Left kidney (tissue), 8 donors: ENCODE measurements around the gene POMGNT2. TPM values are rescaled to one million over a fixed set of nuclear protein-coding genes. Genes with fewer than 3 reads are reported as not detected.

Experiments
- DNase-seq: peaks from one replicate; pipeline ENCODE4 v3.0.0-alpha.2; 2013
- long read RNA-seq, 8 donors: transcript quantifications; one replicate each; lab custom pipeline, GENCODE V29; 2026
- polyA plus RNA-seq: library from polyadenylated mRNA; unstranded; fragments of 120-200 nt; gene quantifications from one replicate; pipeline ENCODE4 v1.2.1, GENCODE V29; 2013; ENCODE audit not compliant: insufficient read length

The POMGNT2 gene
- polyA plus RNA-seq = 19.0 TPM
- long read RNA-seq, donor 1, transcript POMGNT2-201 (2 exons, 2,544 nt) = major isoform, 13 of 13 reads
- long read RNA-seq, donor 1, partial matches to known transcripts = 0 of 13 reads
- long read RNA-seq, donor 1, other reads (novel, unspliced or antisense) = 0 of 13 reads
- long read RNA-seq, donor 2, transcript POMGNT2-201 (2 exons, 2,544 nt) = major isoform, 8 of 8 reads
- long read RNA-seq, donor 2, partial matches to known transcripts = 0 of 8 reads
- long read RNA-seq, donor 2, other reads (novel, unspliced or antisense) = 0 of 8 reads
- long read RNA-seq, donor 3, partial matches to known transcripts = 0 of 3 reads
- long read RNA-seq, donor 3, other reads (novel, unspliced or antisense) = 0 of 3 reads
- long read RNA-seq, donor 4 = 0 reads
- long read RNA-seq, donor 5, transcript POMGNT2-201 (2 exons, 2,544 nt) = major isoform, 9 of 9 reads
- long read RNA-seq, donor 5, partial matches to known transcripts = 0 of 9 reads
- long read RNA-seq, donor 5, other reads (novel, unspliced or antisense) = 0 of 9 reads
- long read RNA-seq, donor 6, transcript POMGNT2-201 (2 exons, 2,544 nt) = major isoform, 13 of 13 reads
- long read RNA-seq, donor 6, partial matches to known transcripts = 0 of 13 reads
- long read RNA-seq, donor 6, other reads (novel, unspliced or antisense) = 0 of 13 reads
- long read RNA-seq, donor 7, transcript POMGNT2-201 (2 exons, 2,544 nt) = major isoform, 16 of 16 reads
- long read RNA-seq, donor 7, partial matches to known transcripts = 0 of 16 reads
- long read RNA-seq, donor 7, other reads (novel, unspliced or antisense) = 0 of 16 reads
- long read RNA-seq, donor 8, partial matches to known transcripts = 0 of 4 reads
- long read RNA-seq, donor 8, other reads (novel, unspliced or antisense) = 0 of 4 reads

DNA sequence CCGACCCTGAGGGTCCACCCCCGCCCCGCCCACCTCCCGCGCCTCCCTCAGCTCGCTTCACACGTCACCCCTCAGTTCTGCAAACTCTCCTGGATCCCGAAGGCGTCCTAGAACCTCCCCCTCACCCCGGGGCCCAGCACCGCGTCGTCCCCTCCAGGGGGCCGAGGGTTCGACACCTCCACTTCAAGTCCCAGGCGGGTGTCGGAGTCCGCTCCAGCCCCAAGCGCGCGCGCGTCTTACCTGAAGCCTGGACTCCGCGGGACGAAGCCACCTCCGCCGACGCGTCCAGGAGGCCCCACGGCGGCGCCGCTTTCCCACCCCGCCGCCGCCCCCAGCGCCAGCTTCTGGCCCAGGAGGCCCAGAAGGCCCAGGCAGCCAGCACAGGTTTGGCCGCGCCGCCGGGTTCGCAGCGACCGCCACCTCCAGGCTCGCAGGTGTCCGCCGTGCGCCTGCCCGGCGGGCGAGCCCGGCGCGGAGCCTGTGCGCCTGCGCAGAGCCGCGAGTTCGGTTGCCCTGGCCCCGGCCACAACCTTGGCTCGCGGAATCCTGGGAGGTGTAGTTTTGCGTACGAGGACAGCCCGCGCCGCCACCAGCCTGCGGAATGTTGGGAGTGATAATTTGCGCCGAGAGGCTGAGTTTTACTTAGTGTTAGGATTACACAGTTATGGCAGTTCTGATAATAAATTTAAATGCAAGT, at the start of gene POMGNT2:
POMGNT2 (minus strand) TSS at position 484 of the 697 bp plus-strand sequence. CDS start 24,648 bp downstream, outside the sequence.
- DNase-seq = peak; percentile 87

DNA sequence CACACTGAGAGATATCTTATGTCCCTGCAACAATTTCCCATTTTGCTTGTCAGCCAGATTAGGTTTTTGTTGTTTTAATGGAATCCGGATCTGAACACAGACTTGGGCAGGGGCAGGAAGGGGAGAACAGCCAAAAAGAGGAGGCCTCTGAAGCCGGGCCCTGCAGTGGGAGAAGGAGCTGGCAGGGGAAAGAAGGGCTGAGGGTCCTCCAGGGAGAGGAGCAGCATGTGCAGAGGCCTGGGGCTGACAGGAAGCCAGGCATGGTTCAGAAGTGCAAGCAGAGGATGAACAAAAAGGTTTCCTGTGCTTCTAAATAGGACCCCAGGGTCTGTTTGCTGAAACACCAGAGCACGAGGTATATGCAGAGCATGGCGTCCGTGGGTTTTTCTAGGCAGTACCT, 49.1 kb upstream of the POMGNT2 start:
- no peak for DNase-seq

DNA sequence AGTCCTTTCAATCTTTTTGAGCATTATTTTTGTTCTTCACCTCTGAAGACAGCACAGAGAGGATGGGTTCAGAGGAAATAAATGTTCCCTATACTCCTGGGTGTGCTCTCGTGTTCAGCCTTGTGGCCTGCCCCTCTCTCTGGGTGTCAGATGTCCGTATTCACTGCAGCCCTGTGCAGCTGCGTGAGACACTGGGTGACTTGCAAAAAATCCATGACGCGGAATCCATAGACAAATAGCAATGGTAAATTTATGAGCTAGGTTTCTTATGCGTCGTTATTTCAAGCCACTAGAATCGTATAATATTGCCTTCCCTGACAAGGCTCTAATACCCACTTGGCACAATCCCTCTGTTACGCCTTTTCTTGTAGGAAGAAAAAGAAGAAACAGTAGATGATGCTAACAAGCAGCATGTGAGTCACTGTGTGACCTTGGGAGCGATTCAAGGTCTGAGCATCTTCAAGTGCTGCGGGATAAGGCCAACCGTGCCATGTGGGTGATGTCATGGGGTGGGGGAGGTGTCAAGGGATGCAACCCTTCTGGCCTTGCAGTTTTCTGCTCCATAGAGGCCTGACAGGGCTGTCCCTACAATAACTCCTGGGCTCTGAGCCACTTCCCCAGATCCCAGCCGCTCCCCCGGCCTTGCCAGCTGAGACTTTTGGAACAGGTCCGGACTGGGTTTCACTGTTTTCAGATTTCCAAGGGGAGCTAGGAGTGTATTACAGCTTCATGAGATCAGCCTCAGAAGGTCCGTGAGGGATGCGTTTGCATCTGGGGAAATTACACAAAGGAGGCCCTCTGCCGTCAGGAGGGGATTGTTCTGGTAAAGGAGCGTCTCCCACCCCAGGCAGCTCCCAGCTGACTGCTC, 47.6 kb upstream of the POMGNT2 start:
- DNase-seq = peak; percentile 14

DNA sequence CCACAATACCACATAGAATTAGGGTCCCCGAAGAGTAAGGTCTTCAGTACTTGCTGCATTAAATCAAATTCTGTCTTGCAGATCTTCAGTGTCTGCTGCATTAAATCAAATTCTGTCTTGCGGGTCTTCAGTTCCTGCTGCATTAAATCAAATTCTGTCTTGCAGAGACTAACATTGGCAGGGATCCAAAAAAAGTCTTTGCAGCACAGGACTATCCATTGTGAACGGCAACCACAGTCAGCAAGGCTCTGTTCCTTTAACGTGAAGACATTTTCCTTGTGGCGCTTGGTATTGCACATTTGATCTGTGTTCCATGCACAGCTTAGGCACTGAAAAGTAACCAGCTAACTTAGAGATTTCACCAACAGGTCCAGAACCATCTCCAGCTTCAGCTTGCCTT, 46.8 kb upstream of the POMGNT2 start:
- peak; percentile 24 for DNase-seq

DNA sequence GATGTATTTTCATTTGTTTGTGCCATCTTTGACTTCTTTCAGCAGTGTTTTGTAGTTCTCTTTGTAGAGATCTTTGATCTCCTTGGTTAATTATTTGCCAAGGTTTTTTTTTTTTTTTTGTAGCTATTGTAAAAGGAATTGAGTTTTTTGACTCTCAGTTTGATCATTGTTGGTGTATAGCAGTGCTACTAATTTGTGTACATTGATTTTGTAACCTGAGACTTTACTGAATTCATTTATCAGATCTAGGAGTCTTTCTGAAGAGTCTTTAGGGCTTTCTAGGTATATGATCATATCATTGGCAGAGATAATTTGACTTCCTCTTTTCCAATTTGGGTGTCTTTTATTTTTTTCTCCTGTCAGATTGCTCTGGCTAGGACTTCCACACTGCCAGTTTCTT, 42.2 kb upstream of the POMGNT2 start:
- DNase-seq = no peak

- no peak for DNase-seq
These were observed 40.7 kb upstream of the POMGNT2 start for GRCh38 chr3:43146599-43146998.

DNA sequence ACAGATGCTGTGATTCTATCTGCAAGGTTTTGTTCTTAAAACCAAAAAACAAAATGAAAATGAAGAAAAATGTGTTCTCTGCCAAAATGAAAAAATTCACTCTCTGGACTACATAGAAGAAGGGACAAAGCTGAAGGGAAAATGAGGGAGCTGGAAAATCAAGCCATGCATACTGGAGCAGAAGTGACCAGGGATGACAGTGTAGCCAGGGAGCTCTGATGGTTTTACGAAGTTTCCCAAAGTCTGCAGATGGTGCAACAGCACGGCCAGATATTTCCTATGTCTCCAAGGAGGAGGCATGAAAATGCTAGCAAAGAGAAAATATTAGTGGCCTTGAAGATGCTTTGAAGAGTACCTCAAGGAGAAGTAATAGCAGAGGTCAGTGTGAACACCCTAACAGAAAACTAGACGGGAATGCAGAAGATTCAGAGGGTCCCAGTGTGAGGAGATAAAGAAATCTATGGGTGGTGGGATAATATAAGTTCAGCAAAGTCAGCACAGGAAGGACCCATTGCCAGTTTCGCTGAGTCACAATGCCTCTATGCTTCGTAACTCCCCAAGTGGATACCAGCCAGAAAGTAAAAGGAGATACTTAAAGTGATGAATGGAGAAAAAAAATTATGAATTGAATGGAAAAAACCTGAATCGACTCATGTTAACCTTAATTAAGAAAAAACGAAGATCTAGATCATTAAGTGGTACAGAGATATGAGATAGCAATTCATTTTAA, 39.0 kb upstream of the POMGNT2 start:
- DNase-seq = no peak

GRCh38 chr3:43142472-43142871, 36.6 kb upstream of the POMGNT2 start:
- DNase-seq = no peak

GRCh38 chr3:43138488-43139231, 32.8 kb upstream of the POMGNT2 start:
- DNase-seq = no peak

GRCh38 chr3:43132870-43133636, 27.2 kb upstream of the POMGNT2 start:
- no peak for DNase-seq

- no peak for DNase-seq
These were observed 26.3 kb upstream of the POMGNT2 start for GRCh38 chr3:43132193-43132592.

DNA sequence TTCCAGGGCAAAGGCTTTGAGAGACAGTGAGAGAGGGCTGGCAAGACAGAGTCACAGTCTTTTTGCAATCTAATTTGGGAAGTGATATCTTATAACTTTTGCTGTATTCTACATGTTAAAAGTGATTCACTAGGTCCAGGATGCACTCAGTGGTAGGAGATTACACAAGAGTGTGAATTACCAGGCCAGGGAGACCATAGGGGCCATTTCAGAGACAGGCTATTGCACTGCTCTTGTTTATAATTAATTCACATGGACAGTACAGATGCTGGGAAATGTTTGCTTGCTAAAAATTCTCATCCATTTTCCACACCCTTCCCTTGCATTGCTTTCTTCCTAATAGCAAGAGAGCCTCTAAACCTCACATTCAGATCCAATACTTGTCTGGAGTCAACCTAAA, 22.6 kb upstream of the POMGNT2 start:
- no peak for DNase-seq

DNA sequence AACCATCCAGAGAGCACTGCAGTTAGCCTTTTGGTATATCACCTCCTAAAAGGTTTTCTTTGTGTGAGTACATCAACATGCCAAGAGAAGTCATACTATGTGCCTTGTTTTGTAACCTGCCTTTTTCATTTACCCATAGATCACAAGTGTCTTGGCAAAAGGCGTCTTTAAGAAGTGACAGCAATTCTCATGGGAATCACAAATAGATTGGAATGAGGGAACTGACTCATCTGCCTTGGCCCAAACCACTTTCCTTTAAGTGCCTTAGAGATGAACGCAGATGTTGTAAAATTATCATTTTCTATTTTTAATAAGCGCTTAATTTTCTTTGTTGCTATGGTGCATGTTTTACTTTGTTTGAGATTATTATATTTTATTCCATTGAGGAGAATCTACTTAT, 20.7 kb upstream of the POMGNT2 start:
- no peak for DNase-seq

GRCh38 chr3:43123895-43124294, 18.0 kb upstream of the POMGNT2 start:
- no peak for DNase-seq

DNA sequence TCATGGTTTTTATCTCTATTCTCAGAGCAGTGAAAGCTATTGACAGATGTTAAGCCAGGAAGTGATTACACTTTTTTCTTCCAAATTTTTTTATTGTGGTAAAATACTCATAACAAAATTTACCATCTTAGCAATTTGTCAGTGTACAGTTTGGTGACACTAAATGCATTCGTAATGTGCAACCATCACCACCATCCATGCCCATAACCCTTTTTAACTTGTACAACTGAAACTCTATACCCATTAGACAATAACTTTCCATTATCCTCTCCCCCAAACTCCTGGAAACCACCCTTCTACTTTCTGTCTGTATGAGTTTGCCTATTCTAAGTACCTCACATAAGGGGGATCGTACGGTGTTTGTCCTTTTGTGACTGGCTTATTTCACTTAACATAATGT, 15.1 kb upstream of the POMGNT2 start:
- no peak for DNase-seq

DNA sequence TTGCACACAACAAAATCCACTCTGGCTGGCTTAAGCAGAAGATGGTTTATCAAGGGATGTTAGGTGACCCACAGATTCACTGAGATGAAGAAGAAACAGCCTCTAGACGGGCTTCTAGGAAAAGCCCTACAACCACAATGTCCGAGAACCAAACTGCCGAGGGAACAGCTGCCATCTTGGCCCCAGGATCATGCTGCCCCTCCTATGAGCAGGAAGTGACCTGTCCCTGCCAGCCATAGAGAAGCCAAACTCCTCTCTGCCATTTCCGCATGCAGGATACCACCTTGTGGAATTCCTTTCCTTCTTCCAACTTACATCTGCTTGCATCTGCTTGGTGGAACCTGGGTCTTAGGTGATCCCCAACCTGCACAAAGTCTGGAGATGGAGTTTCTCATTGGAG, 11.4 kb upstream of the POMGNT2 start:
- no peak for DNase-seq

GRCh38 chr3:43113671-43114070, 7.8 kb upstream of the POMGNT2 start:
- DNase-seq = no peak

DNA sequence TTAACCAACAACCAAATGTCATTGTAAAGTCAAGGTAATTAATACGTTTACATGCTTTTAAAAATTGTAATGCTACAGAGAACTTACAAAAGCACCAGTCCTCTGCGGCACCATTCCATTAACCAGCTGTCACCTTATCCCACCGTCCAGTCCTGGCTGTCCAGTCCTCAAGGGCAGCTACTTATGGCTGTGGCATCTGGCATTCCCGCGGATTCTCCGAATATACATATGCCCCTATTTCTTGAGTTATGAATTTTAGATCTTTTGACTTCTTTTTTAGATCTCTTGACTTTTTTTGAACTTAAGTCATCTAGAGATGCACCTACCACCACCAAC, 382 bp upstream of the POMGNT2 start:
- no peak for DNase-seq
